Measurements from ENCODE around the gene WDR64. TPM values are rescaled to one million over a fixed set of nuclear protein-coding genes. Genes with fewer than 3 reads are reported as not detected.

The WDR64 gene
- total and polyA plus RNA-seq, 2 of the 4 experiments (the other 2 are of a cell fraction), result not detected

DNA sequence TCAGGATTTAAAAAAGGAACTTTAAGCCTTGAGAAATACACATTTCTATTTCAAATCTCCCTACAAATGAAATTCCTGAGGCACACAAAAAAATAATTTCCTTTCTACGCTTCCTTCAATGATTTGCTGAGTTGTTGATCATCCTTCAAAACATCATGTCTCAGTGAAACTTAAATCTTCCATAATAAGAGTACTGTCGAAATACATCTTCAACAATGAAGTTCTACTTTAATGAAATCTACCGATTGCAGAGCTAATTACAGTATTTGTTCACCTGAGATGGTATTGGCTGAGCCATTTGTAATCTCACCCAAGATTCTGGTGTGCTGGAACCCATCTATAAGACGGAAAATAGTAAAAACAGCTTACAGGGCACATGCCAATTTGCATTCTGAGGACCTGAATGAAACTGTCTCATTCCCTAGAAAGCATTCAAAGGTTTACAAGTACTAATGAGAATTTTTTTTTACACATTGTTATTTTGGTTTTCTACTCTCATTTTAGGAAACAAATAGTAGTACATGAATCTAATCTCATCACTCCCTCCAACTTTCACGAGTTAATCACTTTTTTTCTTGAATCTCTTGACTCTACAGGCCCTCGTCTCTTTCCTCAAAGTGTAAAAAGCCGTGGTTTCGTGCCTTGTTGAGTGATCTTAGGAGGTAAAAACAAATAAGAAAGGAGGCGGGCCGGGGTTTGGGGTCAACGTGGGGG is 13.0 kb upstream of the WDR64 start:
- WGBS, 2 experiments (ENCODE audit: extremely low coverage in 2 of 2, insufficient read length in 1 of 2), result 0% methylated on average over 2 of the region's 11 CpGs; no CpG with 5 or more reads in 1 of the 2 experiments
- Histone ChIP-seq H3K79me1 (ENCODE audit: low read depth in 1 of 2, low read length in 2 of 2) (peaks cover 15 to 30% of the 10 kb centered on the region in 2 experiments), H3K4ac (ENCODE audit: low read depth, low read length) (no peak overlapping the region), H2AFZ (replicated peaks; ENCODE audit: low read length, poor library complexity) (peak overlapping the region; percentile 76), H3K4me3 (ENCODE audit: insufficient read depth, low read depth, low read length) (peak overlapping the region; percentile 100), H3K27me3 (ENCODE audit: control insufficient read depth, insufficient read depth, low read length) (no peaks in the 10 kb centered on the region), H4K5ac (ENCODE audit: low read depth, low read length) (no peak overlapping the region), H3K9me1 (ENCODE audit: insufficient read depth, low read length) (peaks cover 11% of the 10 kb centered on the region), H3K9me3 (ENCODE audit: control insufficient read depth, insufficient read depth, low read length) (no peaks in the 10 kb centered on the region), H4K8ac (ENCODE audit: low read depth in 2 of 2, low read length in 2 of 2) (no peak overlapping the region; a peak in 1 of 4 replicates), H2AK9ac (replicated peaks; ENCODE audit: low read depth, low read length, poor library complexity) (no peak overlapping the region), H2AK5ac (ENCODE audit: low read depth, low read length) (no peak overlapping the region), H3K23ac (ENCODE audit: low read depth, low read length) (no peak overlapping the region; the same call in 1 of the 2 replicates), H4K91ac (ENCODE audit: insufficient read depth, low read depth, low read length) (peak overlapping the region; percentile 2; the same call in 1 of the 2 replicates), H3K36me3 (ENCODE audit: control insufficient read depth, insufficient read depth, low read length) (peaks cover 2% of the 10 kb centered on the region; the same call in 1 of the 2 replicates), H4K20me1 (ENCODE audit: insufficient read depth, low read length) (0 out of 2 replicates have a peak, but pooled peaks cover 6% of the 10 kb centered on the region), H3K14ac (replicated peaks; ENCODE audit: low read depth, low read length) (peak overlapping the region; percentile 18; the same call in 1 of the 2 replicates), H3K4me2 (ENCODE audit: low read depth, low read length) (peak overlapping the region; percentile 88), H2BK20ac (ENCODE audit: low read depth, low read length) (no peak overlapping the region), H2BK15ac (ENCODE audit: low read depth, low read length) (no peak overlapping the region), H2BK5ac (ENCODE audit: low read depth, low read length, poor library complexity, severe bottlenecking) (peak overlapping the region; percentile 98), H2BK120ac (ENCODE audit: low read depth, low read length) (peak overlapping the region; percentile 36; the same call in 1 of the 2 replicates), H3K18ac (ENCODE audit: low read depth, low read length) (peak overlapping the region; percentile 54), H3K9ac (ENCODE audit: low read depth, low read length) (peak overlapping the region; percentile 77), H3K4me1 (ENCODE audit: control insufficient read depth, insufficient read depth, low read length) (peaks cover 10% of the 10 kb centered on the region), H3K56ac (ENCODE audit: extremely low read depth, insufficient read depth, low read length) (peak overlapping the region; percentile 56; the same call in 1 of the 2 replicates), H3K27ac (ENCODE audit: insufficient read depth, low read length) (peak overlapping the region; percentile 100)
- dilution Hi-C loops (cut with HindIII; ENCODE audit: low sequenced_read_pairs, unreplicated experiment) (no loop called here), in situ Hi-C loops (cut with MboI; ENCODE audit: low sequenced_read_pairs) (no loop called here), intact Hi-C loops (cut with micrococcal nuclease) (no loop called here)
- ChIA-PET CTCF (no interaction called here), POLR2A (ENCODE audit: unreplicated experiment) (no interaction called here)
- BruUV-seq (replicated peaks), result TSS peak; percentile 36
- DNase-seq, result peak; percentile 23
- no peak for ATAC-seq (ENCODE audit: low read depth)
- TF ChIP-seq, protein P1, sequence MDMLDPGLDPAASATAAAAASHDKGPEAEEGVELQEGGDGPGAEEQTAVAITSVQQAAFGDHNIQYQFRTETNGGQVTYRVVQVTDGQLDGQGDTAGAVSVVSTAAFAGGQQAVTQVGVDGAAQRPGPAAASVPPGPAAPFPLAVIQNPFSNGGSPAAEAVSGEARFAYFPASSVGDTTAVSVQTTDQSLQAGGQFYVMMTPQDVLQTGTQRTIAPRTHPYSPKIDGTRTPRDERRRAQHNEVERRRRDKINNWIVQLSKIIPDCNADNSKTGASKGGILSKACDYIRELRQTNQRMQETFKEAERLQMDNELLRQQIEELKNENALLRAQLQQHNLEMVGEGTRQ (IDR thresholded peaks at IDR 0.05; ENCODE audit: low read depth, low read length), result no peak
- no peak for TF ChIP-seq RCOR1 (IDR thresholded peaks at IDR 0.05; ENCODE audit: insufficient replicate concordance, low read length)
- no peak for TF ChIP-seq SMC3 (IDR thresholded peaks at IDR 0.05; ENCODE audit: low read depth, low read length)
- no peak for TF ChIP-seq BHLHE40 (IDR thresholded peaks at IDR 0.05; ENCODE audit: low read depth, low read length)
- TF ChIP-seq CHD1 (IDR thresholded peaks at IDR 0.05; ENCODE audit: low read depth, low read length), result no peak
- no peak for TF ChIP-seq NFE2L2 (IDR thresholded peaks at IDR 0.05; ENCODE audit: low read depth, low read length)
- TF ChIP-seq, protein P2, sequence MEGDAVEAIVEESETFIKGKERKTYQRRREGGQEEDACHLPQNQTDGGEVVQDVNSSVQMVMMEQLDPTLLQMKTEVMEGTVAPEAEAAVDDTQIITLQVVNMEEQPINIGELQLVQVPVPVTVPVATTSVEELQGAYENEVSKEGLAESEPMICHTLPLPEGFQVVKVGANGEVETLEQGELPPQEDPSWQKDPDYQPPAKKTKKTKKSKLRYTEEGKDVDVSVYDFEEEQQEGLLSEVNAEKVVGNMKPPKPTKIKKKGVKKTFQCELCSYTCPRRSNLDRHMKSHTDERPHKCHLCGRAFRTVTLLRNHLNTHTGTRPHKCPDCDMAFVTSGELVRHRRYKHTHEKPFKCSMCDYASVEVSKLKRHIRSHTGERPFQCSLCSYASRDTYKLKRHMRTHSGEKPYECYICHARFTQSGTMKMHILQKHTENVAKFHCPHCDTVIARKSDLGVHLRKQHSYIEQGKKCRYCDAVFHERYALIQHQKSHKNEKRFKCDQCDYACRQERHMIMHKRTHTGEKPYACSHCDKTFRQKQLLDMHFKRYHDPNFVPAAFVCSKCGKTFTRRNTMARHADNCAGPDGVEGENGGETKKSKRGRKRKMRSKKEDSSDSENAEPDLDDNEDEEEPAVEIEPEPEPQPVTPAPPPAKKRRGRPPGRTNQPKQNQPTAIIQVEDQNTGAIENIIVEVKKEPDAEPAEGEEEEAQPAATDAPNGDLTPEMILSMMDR (conservative IDR thresholded peaks at IDR 0.05; ENCODE audit: low read depth, low read length), result no peak
- no peak for TF ChIP-seq FOS (IDR thresholded peaks at IDR 0.05; ENCODE audit: low read depth, low read length)
- no peak for TF ChIP-seq MAFK (IDR thresholded peaks at IDR 0.05; ENCODE audit: low read depth, low read length)
- TF ChIP-seq, protein P3, sequence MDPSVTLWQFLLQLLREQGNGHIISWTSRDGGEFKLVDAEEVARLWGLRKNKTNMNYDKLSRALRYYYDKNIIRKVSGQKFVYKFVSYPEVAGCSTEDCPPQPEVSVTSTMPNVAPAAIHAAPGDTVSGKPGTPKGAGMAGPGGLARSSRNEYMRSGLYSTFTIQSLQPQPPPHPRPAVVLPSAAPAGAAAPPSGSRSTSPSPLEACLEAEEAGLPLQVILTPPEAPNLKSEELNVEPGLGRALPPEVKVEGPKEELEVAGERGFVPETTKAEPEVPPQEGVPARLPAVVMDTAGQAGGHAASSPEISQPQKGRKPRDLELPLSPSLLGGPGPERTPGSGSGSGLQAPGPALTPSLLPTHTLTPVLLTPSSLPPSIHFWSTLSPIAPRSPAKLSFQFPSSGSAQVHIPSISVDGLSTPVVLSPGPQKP (IDR thresholded peaks at IDR 0.05; ENCODE audit: borderline replicate concordance, low read depth, low read length), result no peak
- no peak for TF ChIP-seq POLR2A (IDR thresholded peaks at IDR 0.05; ENCODE audit: low read depth, low read length)
- no peak for TF ChIP-seq CEBPB (IDR thresholded peaks at IDR 0.05; ENCODE audit: low read depth, low read length)
- no peak for TF ChIP-seq RAD21 (IDR thresholded peaks at IDR 0.05; ENCODE audit: low read length)
- TF ChIP-seq RFX5 (IDR thresholded peaks at IDR 0.05; ENCODE audit: low read depth, low read length), result no peak
- no peak for TF ChIP-seq MAZ (IDR thresholded peaks at IDR 0.05; ENCODE audit: borderline replicate concordance, low read depth, low read length)
